Activated B cell treated with CpG ODN at 0.5 μM for 24 hours (primary cell): ENCODE results near the gene KCNE1. TPM values are rescaled to one million over a fixed set of nuclear protein-coding genes. Genes with fewer than 3 reads are reported as not detected.

Source experiments
- ATAC-seq: fragments of 200-7000 bp; cut with Tn5 transposase; one replicate; pipeline ENCODE4 v1.10.0; 2021; ENCODE audit warnings: low read depth, mild to moderate bottlenecking, moderate library complexity
- CTCF ChIA-PET: fragments of 350-600 bp; sonication (Branson Sonifier 250); formaldehyde crosslinking; loops from one replicate; lab custom pipeline; 2021; ENCODE audit warnings: antibody characterized with exemption; lab: Charles Lee
- POLR2A ChIA-PET: fragments of 350-600 bp; sonication (Branson Sonifier 250); formaldehyde crosslinking; loops from one replicate; lab custom pipeline; 2021; ENCODE audit warnings: antibody characterized with exemption; lab: Charles Lee
- DNase-seq: peaks from one replicate; pipeline ENCODE4 v3.0.0; 2022
- H3K27ac Mint-ChIP-seq: one replicate; pipeline ENCODE4 v1.8.0; 2020; ENCODE audit warnings: mixed read lengths
- H3K27me3 Mint-ChIP-seq: one replicate; pipeline ENCODE4 v1.8.0; 2021; ENCODE audit warnings: mixed read lengths
- H3K36me3 Mint-ChIP-seq: one replicate; pipeline ENCODE4 v1.8.0; 2021; ENCODE audit warnings: low read depth, mixed read lengths
- H3K4me1 Mint-ChIP-seq: one replicate; pipeline ENCODE4 v1.8.0; 2021; ENCODE audit warnings: mixed read lengths
- H3K4me3 Mint-ChIP-seq: one replicate; pipeline ENCODE4 v1.8.0; 2020; ENCODE audit warnings: mild to moderate bottlenecking, mixed read lengths
- H3K9me3 Mint-ChIP-seq: one replicate; pipeline ENCODE4 v1.8.0; 2020; ENCODE audit warnings: mixed read lengths
- intact Hi-C: fragments of 100-400 bp; cut with micrococcal nuclease; formaldehyde crosslinking; loops from one replicate; pipeline ENCODE4 v1.15.1; 2024
- total RNA-seq: library from RNA; stranded (reverse); gene quantifications from 2 replicates; pipeline ENCODE4 v1.2.3, GENCODE V29; 2022
- TF ChIP-seq, protein P1 (sequence below): fragments of 200-600 bp; IDR thresholded peaks from one replicate; pipeline ENCODE4 v1.8.0; 2022; ENCODE audit warnings: antibody characterized with exemption, mild to moderate bottlenecking

KCNE1 gene
- total RNA-seq, 1 donor from 2014 or later = not detected

- TF ChIP-seq, protein P1, sequence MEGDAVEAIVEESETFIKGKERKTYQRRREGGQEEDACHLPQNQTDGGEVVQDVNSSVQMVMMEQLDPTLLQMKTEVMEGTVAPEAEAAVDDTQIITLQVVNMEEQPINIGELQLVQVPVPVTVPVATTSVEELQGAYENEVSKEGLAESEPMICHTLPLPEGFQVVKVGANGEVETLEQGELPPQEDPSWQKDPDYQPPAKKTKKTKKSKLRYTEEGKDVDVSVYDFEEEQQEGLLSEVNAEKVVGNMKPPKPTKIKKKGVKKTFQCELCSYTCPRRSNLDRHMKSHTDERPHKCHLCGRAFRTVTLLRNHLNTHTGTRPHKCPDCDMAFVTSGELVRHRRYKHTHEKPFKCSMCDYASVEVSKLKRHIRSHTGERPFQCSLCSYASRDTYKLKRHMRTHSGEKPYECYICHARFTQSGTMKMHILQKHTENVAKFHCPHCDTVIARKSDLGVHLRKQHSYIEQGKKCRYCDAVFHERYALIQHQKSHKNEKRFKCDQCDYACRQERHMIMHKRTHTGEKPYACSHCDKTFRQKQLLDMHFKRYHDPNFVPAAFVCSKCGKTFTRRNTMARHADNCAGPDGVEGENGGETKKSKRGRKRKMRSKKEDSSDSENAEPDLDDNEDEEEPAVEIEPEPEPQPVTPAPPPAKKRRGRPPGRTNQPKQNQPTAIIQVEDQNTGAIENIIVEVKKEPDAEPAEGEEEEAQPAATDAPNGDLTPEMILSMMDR = no peak
- DNase-seq = no peak
- ChIA-PET CTCF (no interaction called here), POLR2A (no interaction called here)
- ATAC-seq = no peak
- no peak overlapping the region for H3K4me3 Mint-ChIP-seq
- H3K9me3 Mint-ChIP-seq = peaks cover 5% of the 10 kb centered on the region
- no peaks in the 10 kb centered on the region for H3K36me3 Mint-ChIP-seq
- intact Hi-C loops = no loop called here
- H3K4me1 Mint-ChIP-seq = no peaks in the 10 kb centered on the region
- H3K27ac Mint-ChIP-seq = no peak overlapping the region
- no peaks in the 10 kb centered on the region for H3K27me3 Mint-ChIP-seq
These were observed 40.5 kb upstream of the KCNE1 start for GRCh38 chr21:34552360-34553098.

- Mint-ChIP-seq H3K27ac (no peak overlapping the region), H3K27me3 (no peaks in the 10 kb centered on the region), H3K36me3 (no peaks in the 10 kb centered on the region), H3K4me3 (no peak overlapping the region), H3K9me3 (peaks cover 5% of the 10 kb centered on the region), H3K4me1 (peaks cover 19% of the 10 kb centered on the region)
- CTCF ChIA-PET = no interaction called here
- intact Hi-C loops = no loop called here
- ATAC-seq = no peak
- TF ChIP-seq, protein P1 = no peak
- POLR2A ChIA-PET = no interaction called here
- no peak for DNase-seq
These were observed 38.3 kb upstream of the KCNE1 start for GRCh38 chr21:34550182-34550799.

- TF ChIP-seq, protein P1 = no peak
- intact Hi-C loops = loop anchor here (5.0 to 10.0 kb wide), 2 partner anchors 63 to 634 kb away; partner anchors contain the start of gene ATP5PO
- H3K27me3 Mint-ChIP-seq = no peaks in the 10 kb centered on the region
- no peaks in the 10 kb centered on the region for H3K36me3 Mint-ChIP-seq
- ChIA-PET CTCF (no interaction called here), POLR2A (no interaction called here)
- DNase-seq (no peak), ATAC-seq (no peak)
- no peak overlapping the region for H3K27ac Mint-ChIP-seq
- peaks cover 33% of the 10 kb centered on the region for H3K4me1 Mint-ChIP-seq
- H3K9me3 Mint-ChIP-seq = no peaks in the 10 kb centered on the region
- H3K4me3 Mint-ChIP-seq = no peak overlapping the region
These were observed 36.9 kb upstream of the KCNE1 start for GRCh38 chr21:34548781-34549376.

GRCh38 chr21:34546542-34546941, 34.5 kb upstream of the KCNE1 start:
- intact Hi-C loops = loop anchor here (5.0 to 10.0 kb wide), 2 partner anchors 66 to 632 kb away; partner anchors contain the start of gene ATP5PO
- Mint-ChIP-seq H3K4me3 (no peak overlapping the region), H3K36me3 (no peaks in the 10 kb centered on the region), H3K9me3 (no peaks in the 10 kb centered on the region), H3K27ac (peak overlapping the region; percentile 62), H3K27me3 (no peaks in the 10 kb centered on the region), H3K4me1 (peaks cover 34% of the 10 kb centered on the region)
- ATAC-seq (no peak), DNase-seq (no peak)
- CTCF ChIA-PET = no interaction called here
- POLR2A ChIA-PET = interaction anchor here (0.7 to 1.0 kb wide), 2 partner anchors 13 to 56 kb away, joined by 3 read pairs; no protein-coding TSS in a partner anchor
- TF ChIP-seq, protein P1 = no peak
